Limb (tissue), 2 donors: ENCODE data around the gene SLC22A2.

Source experiments
- DNase-seq, 2 donors: peaks; one replicate each; pipeline ENCODE4 v3.0.0-alpha.2; 2016; ENCODE audit errors: extremely low spot score in 2 of 2

SLC22A2 gene

DNA sequence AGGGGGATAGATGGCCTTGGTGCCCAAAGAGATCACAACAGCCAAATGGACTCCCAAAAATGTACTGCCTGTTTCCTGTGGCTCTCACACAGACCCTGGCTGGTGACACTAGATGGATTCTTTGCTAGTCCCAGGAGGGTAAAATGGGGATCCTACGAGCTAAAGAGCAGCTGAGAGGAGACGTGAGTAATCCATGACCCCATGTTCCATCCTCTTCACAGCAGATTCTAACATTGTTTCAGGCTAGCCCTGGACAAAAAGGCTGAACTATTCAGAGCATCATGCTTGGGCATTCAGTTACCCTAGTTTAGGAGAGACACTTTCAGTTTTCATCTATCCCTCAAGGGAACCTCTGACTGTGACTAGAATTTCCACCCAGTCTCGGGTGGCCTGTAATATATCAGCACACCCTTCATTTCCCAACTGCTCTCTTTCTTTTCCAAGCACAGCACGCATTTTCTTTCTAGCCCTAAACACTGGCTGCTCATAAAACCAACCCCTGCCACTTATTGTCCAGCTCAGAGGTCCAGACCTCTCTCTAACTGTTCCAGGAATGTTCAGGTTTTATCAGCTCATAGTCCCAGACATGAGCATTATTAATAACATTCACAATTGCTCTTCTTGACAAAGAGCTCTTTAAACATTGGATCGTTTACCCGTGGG is 88.5 kb downstream of the SLC22A2 start:
- DNase-seq: no peak

- no peak for DNase-seq
Observed at GRCh38 chr6:160167604-160168399, 90.8 kb downstream of the SLC22A2 start.
